IMR-90 (cell line): Measurements from ENCODE around the gene RPS8.

Source experiments
- CEBPB ChIP-seq: IDR thresholded peaks from 2 replicates; pipeline ENCODE4 v1.6.1; 2012; ENCODE audit warnings: low read depth, low read length, improper control_type of control experiment
- CTCF ChIP-seq: conservative IDR thresholded peaks from 2 replicates; pipeline ENCODE4 v1.5.1; 2012; ENCODE audit warnings: mild to moderate bottlenecking, low read depth, low read length, improper control_type of control experiment
- FOS ChIP-seq: fragments of 150-350 bp; IDR thresholded peaks from 2 replicates; pipeline ENCODE4 v1.6.1; 2016; ENCODE audit warnings: low read depth, low read length
- MXI1 ChIP-seq: IDR thresholded peaks from 2 replicates; pipeline ENCODE4 v1.6.1; 2012; ENCODE audit warnings: low read depth, mild to moderate bottlenecking, low read length, moderate library complexity, borderline replicate concordance
- POLR2A ChIP-seq: IDR thresholded peaks from 2 replicates; pipeline ENCODE4 v1.6.1; 2012; ENCODE audit warnings: mild to moderate bottlenecking, low read depth, low read length
- RFX5 ChIP-seq: IDR thresholded peaks from 2 replicates; pipeline ENCODE4 v1.8.0; 2012; ENCODE audit warnings: low read depth, mild to moderate bottlenecking, low read length, moderate library complexity
- SMC3 ChIP-seq: fragments of 150-350 bp; IDR thresholded peaks from 2 replicates; pipeline ENCODE4 v1.6.1; 2016; ENCODE audit warnings: low read depth, mild to moderate bottlenecking, antibody characterized with exemption, low read length, moderate library complexity

GRCh38 chr1:44740179-44740617 is 35.1 kb upstream of the RPS8 start:
- TF ChIP-seq CTCF (no peak), MXI1 (no peak), POLR2A (no peak), CEBPB (no peak), FOS (no peak), RFX5 (no peak), SMC3 (no peak)
